PFSK-1 (cell line): ENCODE measurements around the gene HJURP.

Experiments used
- FOXP2 ChIP-seq: optimal IDR thresholded peaks from 2 replicates; pipeline ENCODE3; 2011; ENCODE audit warnings: borderline replicate concordance, control low read depth, inconsistent platforms; ENCODE audit not compliant: insufficient read depth; ENCODE audit errors: extremely low read length, extremely low read depth
- POLR2AphosphoS5 ChIP-seq: IDR thresholded peaks from 2 replicates; pipeline ENCODE4 v1.6.1; 2012; ENCODE audit warnings: low read depth, mild to moderate bottlenecking, control low read depth, low read length, moderate library complexity
- SIN3A ChIP-seq: IDR thresholded peaks from 2 replicates; pipeline ENCODE4 v1.6.1; 2012; ENCODE audit warnings: mild to moderate bottlenecking, low read length, moderate library complexity, borderline replicate concordance; ENCODE audit not compliant: insufficient read depth
- TAF1 ChIP-seq: IDR thresholded peaks from 2 replicates; pipeline ENCODE4 v1.6.1; 2012; ENCODE audit warnings: low read length, control low read depth, borderline replicate concordance; ENCODE audit not compliant: insufficient read depth
- TF ChIP-seq, protein P1 (sequence below), 2 experiments: IDR thresholded peaks; 2 replicates each; pipeline versions ENCODE4 v1.6.1 to v1.8.0; 2011 to 2012; ENCODE audit warnings: low read depth in 2 of 2, low read length in 2 of 2, control low read depth in 1 of 2, inconsistent platforms in 1 of 2, mild to moderate bottlenecking in 1 of 2, moderate library complexity in 1 of 2; ENCODE audit not compliant: insufficient read depth in 1 of 2

Gene HJURP

DNA sequence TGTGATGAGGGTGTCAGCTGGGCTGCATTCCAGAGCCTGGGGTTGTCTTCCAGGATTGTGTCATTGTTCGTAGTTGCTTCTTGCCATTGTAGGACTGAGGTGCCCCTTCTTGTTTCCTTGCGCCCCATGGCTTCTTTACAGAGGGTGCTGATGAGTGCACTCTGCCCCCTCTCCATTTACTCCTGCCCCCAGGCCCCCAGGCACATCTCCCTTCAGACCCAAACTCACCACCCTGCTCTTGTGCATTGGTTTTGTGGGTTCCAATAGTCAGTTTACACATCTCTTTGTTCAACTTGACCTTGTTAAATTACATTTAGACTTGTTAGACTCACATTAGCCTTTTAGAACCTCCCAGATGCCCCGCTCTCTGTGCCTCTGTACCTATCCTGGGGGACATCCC is 33.1 kb downstream of the HJURP start:
- no peak for TF ChIP-seq POLR2AphosphoS5

DNA sequence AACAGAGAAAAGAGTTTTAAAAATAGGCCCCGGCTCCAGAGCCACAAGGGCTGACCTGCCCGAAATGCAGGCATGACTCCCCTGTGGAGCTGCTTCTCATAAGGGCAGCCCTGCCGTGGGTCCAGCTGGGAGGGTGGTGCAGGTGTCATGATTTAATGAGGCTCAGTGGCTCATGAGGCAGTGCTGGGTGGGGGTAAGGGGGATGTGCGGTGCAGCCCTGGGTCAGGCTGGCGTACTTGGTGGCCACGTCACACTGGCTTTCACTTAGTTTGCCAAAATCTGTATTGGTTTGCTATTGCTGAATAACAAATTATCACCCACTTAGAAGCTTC is 33.6 kb downstream of the HJURP start:
- TF ChIP-seq, protein P1, sequence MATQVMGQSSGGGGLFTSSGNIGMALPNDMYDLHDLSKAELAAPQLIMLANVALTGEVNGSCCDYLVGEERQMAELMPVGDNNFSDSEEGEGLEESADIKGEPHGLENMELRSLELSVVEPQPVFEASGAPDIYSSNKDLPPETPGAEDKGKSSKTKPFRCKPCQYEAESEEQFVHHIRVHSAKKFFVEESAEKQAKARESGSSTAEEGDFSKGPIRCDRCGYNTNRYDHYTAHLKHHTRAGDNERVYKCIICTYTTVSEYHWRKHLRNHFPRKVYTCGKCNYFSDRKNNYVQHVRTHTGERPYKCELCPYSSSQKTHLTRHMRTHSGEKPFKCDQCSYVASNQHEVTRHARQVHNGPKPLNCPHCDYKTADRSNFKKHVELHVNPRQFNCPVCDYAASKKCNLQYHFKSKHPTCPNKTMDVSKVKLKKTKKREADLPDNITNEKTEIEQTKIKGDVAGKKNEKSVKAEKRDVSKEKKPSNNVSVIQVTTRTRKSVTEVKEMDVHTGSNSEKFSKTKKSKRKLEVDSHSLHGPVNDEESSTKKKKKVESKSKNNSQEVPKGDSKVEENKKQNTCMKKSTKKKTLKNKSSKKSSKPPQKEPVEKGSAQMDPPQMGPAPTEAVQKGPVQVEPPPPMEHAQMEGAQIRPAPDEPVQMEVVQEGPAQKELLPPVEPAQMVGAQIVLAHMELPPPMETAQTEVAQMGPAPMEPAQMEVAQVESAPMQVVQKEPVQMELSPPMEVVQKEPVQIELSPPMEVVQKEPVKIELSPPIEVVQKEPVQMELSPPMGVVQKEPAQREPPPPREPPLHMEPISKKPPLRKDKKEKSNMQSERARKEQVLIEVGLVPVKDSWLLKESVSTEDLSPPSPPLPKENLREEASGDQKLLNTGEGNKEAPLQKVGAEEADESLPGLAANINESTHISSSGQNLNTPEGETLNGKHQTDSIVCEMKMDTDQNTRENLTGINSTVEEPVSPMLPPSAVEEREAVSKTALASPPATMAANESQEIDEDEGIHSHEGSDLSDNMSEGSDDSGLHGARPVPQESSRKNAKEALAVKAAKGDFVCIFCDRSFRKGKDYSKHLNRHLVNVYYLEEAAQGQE (IDR thresholded peaks at IDR 0.05; ENCODE audit: insufficient read depth in 1 of 2, low read depth in 2 of 2, low read length in 2 of 2), result no peak
- TF ChIP-seq FOXP2 (no peak), TAF1 (no peak), SIN3A (no peak), POLR2AphosphoS5 (no peak)

DNA sequence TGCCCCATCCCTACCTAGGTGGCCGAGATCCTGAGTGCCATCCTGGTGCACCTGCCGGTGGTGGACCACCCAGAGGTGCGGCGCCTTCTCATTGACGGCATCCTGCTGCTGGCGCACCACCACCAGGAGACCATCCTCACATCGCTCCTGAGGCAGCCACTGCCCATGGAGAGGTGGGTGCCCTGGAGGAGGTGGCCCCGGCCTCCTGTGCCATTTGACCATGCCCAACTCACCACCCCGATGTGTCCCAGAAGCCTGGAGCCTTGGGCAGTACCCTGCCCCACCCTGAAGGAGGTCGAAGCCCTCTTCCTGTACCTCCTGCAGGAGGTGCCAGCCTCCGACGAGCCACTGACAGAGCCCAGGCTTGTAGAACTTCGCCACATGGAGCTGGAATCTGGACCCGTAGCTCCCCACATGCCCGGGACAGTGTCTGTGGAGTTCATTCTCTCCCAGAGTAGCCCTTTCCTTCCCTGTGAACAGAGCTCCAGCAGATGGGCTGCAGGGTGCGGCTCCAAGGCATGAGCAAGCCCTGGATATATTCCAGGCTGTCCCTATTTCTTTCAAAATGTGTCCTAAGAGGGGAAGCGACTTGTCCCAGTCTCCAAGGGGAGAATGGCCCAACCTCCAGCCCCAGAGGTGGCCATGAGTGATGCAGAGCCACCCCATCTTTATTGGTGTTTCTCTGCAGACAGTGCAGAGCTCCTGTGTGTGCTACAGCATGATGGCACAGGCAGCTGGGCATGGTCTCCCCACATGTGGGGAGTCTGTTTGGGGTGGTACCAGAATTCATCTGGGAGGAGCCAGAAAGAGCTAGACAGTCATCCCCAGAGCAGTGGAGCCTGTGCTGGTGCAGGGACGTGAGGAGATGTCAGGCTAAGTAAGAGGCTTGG is 34.2 kb downstream of the HJURP start:
- TF ChIP-seq SIN3A, result no peak
- no peak for TF ChIP-seq TAF1
- no peak for TF ChIP-seq FOXP2
- TF ChIP-seq, protein P1 (IDR thresholded peaks at IDR 0.05; ENCODE audit: insufficient read depth in 1 of 2, low read depth in 2 of 2, low read length in 2 of 2), result no peak

DNA sequence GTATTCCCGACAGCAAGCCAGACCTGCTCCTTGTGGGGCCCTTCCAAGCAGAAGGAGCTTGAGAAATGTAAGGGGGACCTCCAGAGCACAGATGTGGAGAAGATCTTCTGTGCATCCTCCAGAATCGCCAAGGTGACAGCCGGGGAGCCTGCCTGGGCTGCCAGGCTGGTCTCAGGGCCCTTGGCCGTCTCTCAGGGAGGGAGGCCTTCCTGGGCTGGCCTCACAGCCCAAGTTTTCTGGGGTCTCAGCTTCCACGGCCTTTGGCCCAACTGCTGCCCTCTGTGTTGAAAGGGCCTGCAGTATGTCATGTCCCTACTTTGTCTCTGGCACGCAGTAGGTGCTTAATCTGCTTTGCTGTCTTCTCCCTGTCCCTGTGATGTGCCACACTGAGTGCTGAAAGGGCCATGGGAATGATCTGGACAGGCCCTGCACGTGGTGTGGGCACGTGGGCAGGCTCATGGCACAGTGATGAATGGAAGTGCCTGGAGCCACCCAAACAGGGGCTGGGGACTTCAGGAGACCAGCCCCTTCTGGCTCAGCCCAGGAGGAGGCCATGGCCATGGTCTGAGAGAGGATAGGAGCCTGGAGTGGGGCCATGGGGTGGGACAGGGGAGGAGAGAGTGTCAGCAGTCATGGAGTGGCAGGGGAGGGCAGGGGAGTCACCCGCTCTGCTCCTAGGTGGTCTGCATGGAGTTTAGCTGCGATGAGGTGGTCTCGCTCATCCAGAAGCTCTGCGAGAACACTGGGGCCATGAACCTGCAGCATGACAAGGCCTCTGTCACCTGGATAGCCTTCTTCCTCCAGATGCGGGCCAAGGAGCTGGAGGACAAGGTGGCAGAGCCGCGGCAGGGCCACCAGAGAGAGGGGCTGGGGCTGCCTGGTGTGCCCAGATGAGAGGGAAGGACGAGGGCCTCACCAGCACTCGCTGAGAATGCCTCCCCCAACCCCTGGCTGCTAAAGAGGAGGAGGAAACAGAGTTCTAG is 35.4 kb downstream of the HJURP start:
- TF ChIP-seq SIN3A (no peak), TAF1 (no peak), POLR2AphosphoS5 (no peak), FOXP2 (no peak)
- TF ChIP-seq, protein P1 (IDR thresholded peaks at IDR 0.05; ENCODE audit: insufficient read depth in 1 of 2, low read depth in 2 of 2, low read length in 2 of 2), result no peak

DNA sequence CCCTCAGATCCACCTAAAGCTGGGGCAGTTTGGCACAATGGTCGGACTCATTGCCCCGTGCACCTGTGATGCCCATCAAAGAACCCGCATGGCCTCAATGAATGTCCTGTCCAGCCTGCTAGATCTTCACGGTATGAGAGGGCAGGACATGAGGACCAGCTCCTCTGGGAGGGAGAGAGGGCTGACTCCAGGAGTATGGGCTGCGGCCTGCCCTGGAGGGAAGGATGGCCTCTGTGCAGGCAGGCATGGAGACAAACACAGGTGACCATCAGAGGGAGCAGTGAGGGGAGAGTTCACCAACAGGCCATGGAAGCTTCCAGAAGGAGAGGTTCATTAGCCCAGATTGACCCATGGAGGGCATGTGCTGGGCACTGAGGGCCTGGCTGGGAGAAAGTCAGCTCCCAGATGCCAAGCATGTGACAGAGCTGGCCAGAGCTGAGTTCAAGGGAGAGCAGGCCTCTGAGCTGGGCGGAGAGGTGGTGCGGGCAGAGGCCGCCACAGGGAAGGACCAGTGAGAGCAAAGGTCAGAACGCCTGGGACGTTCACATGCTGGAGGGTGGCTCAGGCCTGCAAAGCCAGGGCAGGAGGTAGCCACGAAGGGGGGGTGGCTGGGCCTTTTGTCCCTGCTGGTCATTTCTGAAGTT is 36.2 kb downstream of the HJURP start:
- TF ChIP-seq TAF1 (no peak), POLR2AphosphoS5 (no peak), SIN3A (no peak), FOXP2 (no peak)
- TF ChIP-seq, protein P1 (IDR thresholded peaks at IDR 0.05; ENCODE audit: insufficient read depth in 1 of 2, low read depth in 2 of 2, low read length in 2 of 2), result no peak
